K562 (cell line): ENCODE measurements around the gene OSBPL10. TPM values are rescaled to one million over a fixed set of nuclear protein-coding genes. Genes with fewer than 3 reads are reported as not detected.

Experiments
- ATAC-seq: fragments of 200-7000 bp; cut with Tn5 transposase; 3 replicates; pipeline ENCODE4 v1.9.1; 2020; ENCODE audit warnings: moderate library complexity
- BruUV-seq: library from RNA; stranded (reverse); fragments of 400-500 nt; replicated peaks from 2 replicates; lab custom pipeline; 2021; lab: Mats Ljungman, UMichigan
- CTCF ChIA-PET: fragments of 300-600 bp; formaldehyde crosslinking; extraction: SDS; loops from one replicate; lab custom pipeline; 2021; ENCODE audit warnings: low intra/inter-chr PET ratio; lab: Yijun Ruan, JAX
- POLR2A ChIA-PET: fragments of 300-600, 350-650 bp; sonication (Branson Sonifier 250); formaldehyde crosslinking; extraction: SDS; loops from one replicate; lab custom pipeline; 2021; ENCODE audit warnings: antibody characterized with exemption, inconsistent platforms; lab: Yijun Ruan, JAX
- DNase-seq, 4 experiments: peaks; one replicate each; pipeline versions ENCODE4 v3.0.0 to v3.0.0-alpha.2; 2011 to 2018; ENCODE audit warnings: low spot score in 3 of 4, mixed read lengths in 3 of 4; ENCODE audit errors: extremely low read depth in 1 of 4
- FAIRE-seq: peaks from 2 replicates; lab custom pipeline; 2011; peaks lifted over from hg19 to GRCh38; lab: Jason Lieb, UNC
- H2AFZ ChIP-seq: 2 replicates; pipeline ENCODE4 v1.6.0; 2011; ENCODE audit warnings: low read depth, low read length, control low read depth, inconsistent platforms
- H3K27ac ChIP-seq: fragments of 200-600 bp; 3 replicates; pipeline ENCODE4 v1.8.0; 2011; ENCODE audit warnings: low read depth, mild to moderate bottlenecking, control low read depth, inconsistent platforms, low read length, moderate library complexity, mixed read lengths; ENCODE audit errors: extremely low read depth
- H3K27me3 ChIP-seq, 2 experiments: fragments of 300-600 bp in 1 of 2; 2 replicates in 1 of 2; 3 replicates in 1 of 2; pipeline versions ENCODE4 v1.6.0 to v1.8.0; 2011; ENCODE audit warnings: inconsistent platforms in 2 of 2, low read length in 2 of 2, mild to moderate bottlenecking in 1 of 2, mixed read lengths in 1 of 2, moderate library complexity in 1 of 2; ENCODE audit not compliant: control insufficient read depth in 2 of 2, insufficient read depth in 2 of 2
- H3K36me3 ChIP-seq: fragments of 300-600 bp; 3 replicates; pipeline ENCODE4 v1.8.0; 2011; ENCODE audit warnings: mild to moderate bottlenecking, low read length, inconsistent platforms; ENCODE audit not compliant: control insufficient read depth, insufficient read depth
- H3K4me1 ChIP-seq, 2 experiments: fragments of 200-600 bp in 1 of 2; replicated peaks in 1 of 2; 2 replicates in 1 of 2; 3 replicates in 1 of 2; pipeline versions ENCODE4 v1.5.1 to v1.8.0; 2011; ENCODE audit warnings: inconsistent platforms in 2 of 2, low read length in 2 of 2, mild to moderate bottlenecking in 1 of 2, mixed read lengths in 1 of 2, moderate library complexity in 1 of 2; ENCODE audit not compliant: control insufficient read depth in 2 of 2, insufficient read depth in 2 of 2
- H3K4me2 ChIP-seq: 2 replicates; pipeline ENCODE4 v1.6.1; 2011; ENCODE audit warnings: low read length, control low read depth, inconsistent platforms, mixed read lengths; ENCODE audit not compliant: insufficient read depth
- H3K4me3 ChIP-seq: fragments of 200-600 bp; sonication (generic), shearing (Covaris generic); 2 replicates; pipeline ENCODE4 v1.5.1; 2016; ENCODE audit warnings: control low read depth, inconsistent platforms
- H3K79me2 ChIP-seq: fragments of 200-600 bp; 3 replicates; pipeline ENCODE4 v1.8.0; 2011; ENCODE audit warnings: low read length, inconsistent platforms; ENCODE audit not compliant: control insufficient read depth, insufficient read depth
- H3K9ac ChIP-seq, 2 experiments: 2 replicates each; pipeline versions ENCODE4 v1.6.0 to v1.6.1; 2011; ENCODE audit warnings: low read depth in 2 of 2, low read length in 2 of 2, control low read depth in 1 of 2, inconsistent platforms in 1 of 2, mild to moderate bottlenecking in 1 of 2, mixed read lengths in 1 of 2; ENCODE audit not compliant: insufficient read depth in 1 of 2
- H3K9me1 ChIP-seq: one replicate; pipeline ENCODE4 v1.6.0; 2011; ENCODE audit warnings: inconsistent platforms, mild to moderate bottlenecking, low read length, moderate library complexity; ENCODE audit not compliant: control insufficient read depth, insufficient read depth
- H3K9me3 ChIP-seq: replicated peaks from 2 replicates; pipeline ENCODE4 v1.5.1; 2011; ENCODE audit warnings: low read depth, low read length, inconsistent platforms; ENCODE audit not compliant: control insufficient read depth, insufficient read depth
- H4K20me1 ChIP-seq: replicated peaks from 2 replicates; pipeline ENCODE4 v1.6.1; 2011; ENCODE audit warnings: low read length, inconsistent platforms, mixed read lengths; ENCODE audit not compliant: control insufficient read depth, insufficient read depth
- CBX8 ChIP-seq: fragments of 200-600 bp; sonication (generic); IDR thresholded peaks from 2 replicates; pipeline ENCODE4 v1.6.1; 2012; ENCODE audit warnings: borderline replicate concordance, mixed run types, low read depth, mild to moderate bottlenecking, moderate library complexity, mixed read lengths, low read length, control low read depth, inconsistent platforms; ENCODE audit not compliant: poor library complexity, severe bottlenecking; ENCODE audit errors: extremely low read depth
- CREM ChIP-seq: IDR thresholded peaks from 2 replicates; pipeline ENCODE4 v1.6.1; 2014; ENCODE audit warnings: antibody characterized with exemption, low read depth
- HNRNPL ChIP-seq: fragments of 200-400 bp; formaldehyde crosslinking; IDR thresholded peaks from 2 replicates; pipeline ENCODE4 v1.6.1; 2017; ENCODE audit warnings: low read depth, mild to moderate bottlenecking, low read length
- NFIC ChIP-seq: fragments of 450-650 bp; IDR thresholded peaks from 2 replicates; pipeline ENCODE4 v1.6.1; 2017; ENCODE audit warnings: mild to moderate bottlenecking, inconsistent platforms
- RBM14 ChIP-seq: fragments of 200-400 bp; formaldehyde crosslinking; IDR thresholded peaks from 2 replicates; pipeline ENCODE4 v1.6.1; 2018; ENCODE audit warnings: low read depth, mild to moderate bottlenecking, low read length, moderate library complexity, borderline replicate concordance; ENCODE audit not compliant: insufficient read depth
- RHOXF2B ChIP-seq: fragments of 250-450 bp; sonication (Bioruptor Pico); conservative IDR thresholded peaks from 2 replicates; pipeline ENCODE4 v1.5.1; 2021
- SRSF7 ChIP-seq: fragments of 200-400 bp; formaldehyde crosslinking; optimal IDR thresholded peaks from 2 replicates; pipeline ENCODE3; 2017; ENCODE audit warnings: mild to moderate bottlenecking, low read depth, low read length
- TAF7 ChIP-seq: fragments of 450-650 bp; IDR thresholded peaks from 2 replicates; pipeline ENCODE4 v1.6.1; 2016; ENCODE audit warnings: missing genetic modification characterization, missing compliant biosample characterization
- ZC3H11A ChIP-seq: IDR thresholded peaks from 2 replicates; pipeline ENCODE4 v1.6.1; 2012; ENCODE audit warnings: low read depth, low read length, improper control_type of control experiment
- WGBS: fragments of 100-300 bp; shearing (Covaris generic); methylation state at CpG from one replicate; pipeline ENCODE4 v1.1.6; 2016; ENCODE audit warnings: low coverage, mixed read lengths; ENCODE audit not compliant: insufficient coverage; ENCODE audit errors: missing lambda C conversion rate; 5-methylcytosine and 5-hydroxymethylcytosine counted together
- in situ Hi-C: fragments of 300-500 bp; cut with MboI; formaldehyde crosslinking; loops from 4 replicates; pipeline ENCODE4 v1.15.0; 2018; ENCODE audit warnings: inconsistent platforms, mixed read lengths
- intact Hi-C: fragments of 100-400 bp; cut with micrococcal nuclease; formaldehyde crosslinking; loops from 2 replicates; pipeline ENCODE4 v1.14.2; 2022
- polyA plus RNA-seq, 8 experiments: library from polyadenylated mRNA; depleted of rRNA in 4 of 8; stranded (reverse) in 5 of 8; unstranded in 3 of 8; fragments of >200 nt; fragmentation: Nextera tagmentation in 2 of 8; fragmentation: Illumina TruSeq in 1 of 8; extraction: Ambion mirVana in 2 of 8; extraction: Trizol in 1 of 8; gene quantifications; 2 replicates each; pipeline versions ENCODE4 v1.2.1 to v1.2.3, GENCODE V29; 2011 to 2014; ENCODE audit warnings: inconsistent platforms in 1 of 8, missing spikeins in 1 of 8
- total RNA-seq, 7 experiments: library from RNA; depleted of rRNA in 6 of 7; stranded (reverse); fragments of >200 nt in 6 of 7; fragmentation: Illumina TruSeq in 2 of 7; extraction: Trizol in 2 of 7; gene quantifications; 2 replicates each; pipeline versions ENCODE4 v1.2.1 to v1.2.3, GENCODE V29; 2011 to 2021; ENCODE audit warnings: low replicate concordance in 1 of 7
- TF ChIP-seq, protein P1 (sequence below): sonication (generic); formaldehyde crosslinking; IDR thresholded peaks from 2 replicates; pipeline ENCODE4 v1.8.0; 2023; ENCODE audit warnings: mild to moderate bottlenecking, missing genetic modification reagents
- TF ChIP-seq, protein P2 (sequence below): fragments of 250-450 bp; sonication (Bioruptor Pico); IDR thresholded peaks from 2 replicates; pipeline ENCODE4 v1.5.0; 2022; ENCODE audit warnings: mild to moderate bottlenecking
- TF ChIP-seq, protein P3 (sequence below): sonication (generic); formaldehyde crosslinking; IDR thresholded peaks from 2 replicates; pipeline ENCODE4 v1.8.1; 2023; ENCODE audit warnings: mild to moderate bottlenecking, missing genetic modification reagents

OSBPL10 gene
- total and polyA plus RNA-seq, 9 of the 15 experiments (the other 6 are each of a cell fraction or from before 2014, with no cell fraction given), result 0.03 to 0.19 (median 0.14) TPM; not detected in 2

DNA sequence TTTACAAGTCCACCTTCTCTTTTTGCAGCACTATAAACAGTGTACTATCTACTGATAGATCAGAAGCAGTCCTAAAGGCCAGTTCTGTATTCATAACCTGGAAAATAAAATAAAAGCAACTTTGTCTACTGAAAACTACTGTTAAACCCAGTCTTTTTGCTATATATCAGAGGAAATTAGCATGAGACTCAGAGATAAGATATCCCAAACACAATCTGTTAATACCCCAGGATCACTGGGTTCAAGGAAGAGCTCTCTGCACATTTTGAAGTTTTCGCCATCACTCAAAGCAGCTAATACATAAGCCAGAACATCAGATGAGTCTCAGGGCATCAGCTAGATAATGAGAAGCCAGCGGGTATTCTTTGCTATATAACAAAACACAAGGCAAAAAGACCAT is 21.8 kb downstream of the OSBPL10 start (continued):
- TF ChIP-seq CBX8, result no peak
- TF ChIP-seq, protein P1, sequence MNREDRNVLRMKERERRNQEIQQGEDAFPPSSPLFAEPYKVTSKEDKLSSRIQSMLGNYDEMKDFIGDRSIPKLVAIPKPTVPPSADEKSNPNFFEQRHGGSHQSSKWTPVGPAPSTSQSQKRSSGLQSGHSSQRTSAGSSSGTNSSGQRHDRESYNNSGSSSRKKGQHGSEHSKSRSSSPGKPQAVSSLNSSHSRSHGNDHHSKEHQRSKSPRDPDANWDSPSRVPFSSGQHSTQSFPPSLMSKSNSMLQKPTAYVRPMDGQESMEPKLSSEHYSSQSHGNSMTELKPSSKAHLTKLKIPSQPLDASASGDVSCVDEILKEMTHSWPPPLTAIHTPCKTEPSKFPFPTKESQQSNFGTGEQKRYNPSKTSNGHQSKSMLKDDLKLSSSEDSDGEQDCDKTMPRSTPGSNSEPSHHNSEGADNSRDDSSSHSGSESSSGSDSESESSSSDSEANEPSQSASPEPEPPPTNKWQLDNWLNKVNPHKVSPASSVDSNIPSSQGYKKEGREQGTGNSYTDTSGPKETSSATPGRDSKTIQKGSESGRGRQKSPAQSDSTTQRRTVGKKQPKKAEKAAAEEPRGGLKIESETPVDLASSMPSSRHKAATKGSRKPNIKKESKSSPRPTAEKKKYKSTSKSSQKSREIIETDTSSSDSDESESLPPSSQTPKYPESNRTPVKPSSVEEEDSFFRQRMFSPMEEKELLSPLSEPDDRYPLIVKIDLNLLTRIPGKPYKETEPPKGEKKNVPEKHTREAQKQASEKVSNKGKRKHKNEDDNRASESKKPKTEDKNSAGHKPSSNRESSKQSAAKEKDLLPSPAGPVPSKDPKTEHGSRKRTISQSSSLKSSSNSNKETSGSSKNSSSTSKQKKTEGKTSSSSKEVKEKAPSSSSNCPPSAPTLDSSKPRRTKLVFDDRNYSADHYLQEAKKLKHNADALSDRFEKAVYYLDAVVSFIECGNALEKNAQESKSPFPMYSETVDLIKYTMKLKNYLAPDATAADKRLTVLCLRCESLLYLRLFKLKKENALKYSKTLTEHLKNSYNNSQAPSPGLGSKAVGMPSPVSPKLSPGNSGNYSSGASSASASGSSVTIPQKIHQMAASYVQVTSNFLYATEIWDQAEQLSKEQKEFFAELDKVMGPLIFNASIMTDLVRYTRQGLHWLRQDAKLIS (CRISPR knock-in tag), result no peak
- no peak for TF ChIP-seq TAF7 (tag)
- TF ChIP-seq, all 486 proteins: peak for 0

DNA sequence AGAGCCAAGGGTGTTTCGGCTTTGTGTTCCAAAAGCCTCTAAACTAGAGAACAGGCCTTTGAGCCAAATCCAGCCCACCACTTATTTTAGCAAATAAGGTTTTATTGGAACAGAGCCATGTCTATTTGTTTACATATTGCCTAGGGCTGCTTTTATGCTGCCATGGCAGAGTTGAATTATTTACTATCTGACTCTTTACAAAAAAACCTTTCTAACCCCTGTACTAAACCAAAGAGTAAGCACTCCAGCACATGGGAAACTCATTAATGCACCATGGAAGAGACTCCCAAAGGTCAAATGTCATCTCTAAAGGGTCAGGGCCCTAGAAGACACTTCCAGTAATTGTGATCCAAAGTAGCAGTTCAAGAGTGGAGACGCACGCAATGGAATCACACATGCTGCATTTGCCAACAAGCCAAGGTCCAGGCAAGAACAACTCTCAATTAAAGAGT is 22.3 kb downstream of the OSBPL10 start:
- H3K36me3 ChIP-seq, result no peaks in the 10 kb centered on the region
- peaks cover 0 to 2% of the 10 kb centered on the region in 2 experiments; a peak in 1 of 5 replicates for H3K27me3 ChIP-seq
- H3K4me2 ChIP-seq, result no peak overlapping the region
- intact Hi-C loops (no loop called here), in situ Hi-C loops (no loop called here)
- H3K79me2 ChIP-seq, result no peaks in the 10 kb centered on the region
- WGBS, result 0% methylated on average over 3 of the region's 3 CpGs
- ATAC-seq (no peak), FAIRE-seq (no peak), DNase-seq (no peak)
- H3K9ac ChIP-seq, result no peak overlapping the region
- no peaks in the 10 kb centered on the region for H3K4me1 ChIP-seq
- no peaks in the 10 kb centered on the region for H3K9me1 ChIP-seq
- no peak overlapping the region for H3K4me3 ChIP-seq
- H3K27ac ChIP-seq, result no peak overlapping the region
- no peak overlapping the region for H2AFZ ChIP-seq
- CTCF ChIA-PET, result no interaction called here
- BruUV-seq, result no TSS peak
- H3K9me3 ChIP-seq, result no peaks in the 10 kb centered on the region
- POLR2A ChIA-PET, result no interaction called here
- H4K20me1 ChIP-seq, result no peaks in the 10 kb centered on the region; the same call in 1 of the 2 replicates
- TF ChIP-seq CREM, result no peak
- TF ChIP-seq RBM14, result no peak
- no peak for TF ChIP-seq ZC3H11A
- TF ChIP-seq, protein P2, sequence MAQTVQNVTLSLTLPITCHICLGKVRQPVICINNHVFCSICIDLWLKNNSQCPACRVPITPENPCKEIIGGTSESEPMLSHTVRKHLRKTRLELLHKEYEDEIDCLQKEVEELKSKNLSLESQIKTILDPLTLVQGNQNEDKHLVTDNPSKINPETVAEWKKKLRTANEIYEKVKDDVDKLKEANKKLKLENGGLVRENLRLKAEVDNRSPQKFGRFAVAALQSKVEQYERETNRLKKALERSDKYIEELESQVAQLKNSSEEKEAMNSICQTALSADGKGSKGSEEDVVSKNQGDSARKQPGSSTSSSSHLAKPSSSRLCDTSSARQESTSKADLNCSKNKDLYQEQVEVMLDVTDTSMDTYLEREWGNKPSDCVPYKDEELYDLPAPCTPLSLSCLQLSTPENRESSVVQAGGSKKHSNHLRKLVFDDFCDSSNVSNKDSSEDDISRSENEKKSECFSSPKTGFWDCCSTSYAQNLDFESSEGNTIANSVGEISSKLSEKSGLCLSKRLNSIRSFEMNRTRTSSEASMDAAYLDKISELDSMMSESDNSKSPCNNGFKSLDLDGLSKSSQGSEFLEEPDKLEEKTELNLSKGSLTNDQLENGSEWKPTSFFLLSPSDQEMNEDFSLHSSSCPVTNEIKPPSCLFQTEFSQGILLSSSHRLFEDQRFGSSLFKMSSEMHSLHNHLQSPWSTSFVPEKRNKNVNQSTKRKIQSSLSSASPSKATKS (CRISPR knock-in tag), result no peak
- TF ChIP-seq HNRNPL, result no peak
- TF ChIP-seq NFIC, result no peak
- no peak for TF ChIP-seq RHOXF2B (CRISPR knock-in tag)
- no peak for TF ChIP-seq SRSF7
- TF ChIP-seq, protein P3, sequence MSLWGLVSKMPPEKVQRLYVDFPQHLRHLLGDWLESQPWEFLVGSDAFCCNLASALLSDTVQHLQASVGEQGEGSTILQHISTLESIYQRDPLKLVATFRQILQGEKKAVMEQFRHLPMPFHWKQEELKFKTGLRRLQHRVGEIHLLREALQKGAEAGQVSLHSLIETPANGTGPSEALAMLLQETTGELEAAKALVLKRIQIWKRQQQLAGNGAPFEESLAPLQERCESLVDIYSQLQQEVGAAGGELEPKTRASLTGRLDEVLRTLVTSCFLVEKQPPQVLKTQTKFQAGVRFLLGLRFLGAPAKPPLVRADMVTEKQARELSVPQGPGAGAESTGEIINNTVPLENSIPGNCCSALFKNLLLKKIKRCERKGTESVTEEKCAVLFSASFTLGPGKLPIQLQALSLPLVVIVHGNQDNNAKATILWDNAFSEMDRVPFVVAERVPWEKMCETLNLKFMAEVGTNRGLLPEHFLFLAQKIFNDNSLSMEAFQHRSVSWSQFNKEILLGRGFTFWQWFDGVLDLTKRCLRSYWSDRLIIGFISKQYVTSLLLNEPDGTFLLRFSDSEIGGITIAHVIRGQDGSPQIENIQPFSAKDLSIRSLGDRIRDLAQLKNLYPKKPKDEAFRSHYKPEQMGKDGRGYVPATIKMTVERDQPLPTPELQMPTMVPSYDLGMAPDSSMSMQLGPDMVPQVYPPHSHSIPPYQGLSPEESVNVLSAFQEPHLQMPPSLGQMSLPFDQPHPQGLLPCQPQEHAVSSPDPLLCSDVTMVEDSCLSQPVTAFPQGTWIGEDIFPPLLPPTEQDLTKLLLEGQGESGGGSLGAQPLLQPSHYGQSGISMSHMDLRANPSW (CRISPR knock-in tag), result no peak
